GM18861 (cell line): ENCODE data around the gene CPSF4L.

Source experiments
- ATAC-seq: cut with Tn5 transposase; IDR thresholded peaks from one replicate; pipeline ENCODE4 v1.9.1; 2021; ENCODE audit not compliant: unreplicated experiment

CPSF4L gene

GRCh38 chr17:73203788-73204479 lies 57.7 kb downstream of the CPSF4L start:
- no peak for ATAC-seq

GRCh38 chr17:73203135-73203787 lies 58.4 kb downstream of the CPSF4L start:
- peak; percentile 66 for ATAC-seq

- ATAC-seq = no peak
These were observed 60.2 kb downstream of the CPSF4L start for GRCh38 chr17:73201215-73202069.

GRCh38 chr17:73200476-73200875 lies 61.2 kb downstream of the CPSF4L start:
- no peak for ATAC-seq

- ATAC-seq = no peak
These were observed 61.8 kb downstream of the CPSF4L start for GRCh38 chr17:73199751-73200317.

- no peak for ATAC-seq
These were observed 62.8 kb downstream of the CPSF4L start for GRCh38 chr17:73198930-73199260.
